Common myeloid progenitor, CD34-positive (primary cell): ENCODE data around the gene WNT8B.
A peak's percentile ranks its signal among the peaks of the same experiment; 100 is the strongest.

Experiments used
- CTCF ChIA-PET: fragments of 350-600 bp; sonication (Branson Sonifier 250); formaldehyde crosslinking; loops from one replicate; lab custom pipeline; 2021; ENCODE audit warnings: antibody characterized with exemption; lab: Charles Lee
- POLR2A ChIA-PET: fragments of 350-600 bp; sonication (Branson Sonifier 250); formaldehyde crosslinking; loops from one replicate; lab custom pipeline; 2021; ENCODE audit warnings: antibody characterized with exemption; lab: Charles Lee
- DNase-seq, 3 donors: peaks; one replicate each; pipeline versions ENCODE4 v3.0.0 to v3.0.0-alpha.2; 2013
- H3K27ac ChIP-seq, 2 experiments: 1 replicate in 1 of 2; 2 replicates in 1 of 2; pipeline ENCODE4 v1.7.0; 2013; ENCODE audit warnings: inconsistent platforms in 2 of 2, low read length in 2 of 2, mild to moderate bottlenecking in 2 of 2, low read depth in 1 of 2, moderate library complexity in 1 of 2; ENCODE audit not compliant: severe bottlenecking in 2 of 2, insufficient read depth in 1 of 2, poor library complexity in 1 of 2
- H3K27me3 ChIP-seq, 5 experiments: replicated peaks in 2 of 5; 1 replicate in 3 of 5; 2 replicates in 2 of 5; pipeline versions ENCODE4 v1.6.1 to v1.7.0; 2013; ENCODE audit warnings: low read length in 4 of 5, mild to moderate bottlenecking in 2 of 5, moderate library complexity in 2 of 5, inconsistent platforms in 1 of 5; ENCODE audit not compliant: insufficient read depth in 5 of 5, control insufficient read depth in 4 of 5
- H3K36me3 ChIP-seq, 4 experiments: 1 replicate in 2 of 4; 2 replicates in 2 of 4; pipeline versions ENCODE4 v1.6.1 to v1.7.0; 2013; ENCODE audit warnings: low read length in 3 of 4, control low read depth in 1 of 4, mild to moderate bottlenecking in 1 of 4; ENCODE audit not compliant: control insufficient read depth in 4 of 4, insufficient read depth in 4 of 4
- H3K4me1 ChIP-seq, 4 experiments: 1 replicate in 3 of 4; 2 replicates in 1 of 4; pipeline versions ENCODE4 v1.6.1 to v1.7.1; 2013; ENCODE audit warnings: low read length in 3 of 4, mild to moderate bottlenecking in 3 of 4, control low read depth in 1 of 4, inconsistent platforms in 1 of 4, moderate library complexity in 1 of 4; ENCODE audit not compliant: control insufficient read depth in 4 of 4, insufficient read depth in 4 of 4; ENCODE audit errors: control extremely low read depth in 1 of 4
- H3K4me3 ChIP-seq, 7 experiments: 1 replicate in 4 of 7; 2 replicates in 3 of 7; pipeline versions ENCODE4 v1.5.1 to v1.7.0; 2013; ENCODE audit warnings: mild to moderate bottlenecking in 7 of 7, low read length in 6 of 7, moderate library complexity in 6 of 7, inconsistent platforms in 2 of 7, low read depth in 2 of 7, control low read depth in 1 of 7; ENCODE audit not compliant: insufficient read depth in 4 of 7, control insufficient read depth in 1 of 7; ENCODE audit errors: extremely low read depth in 1 of 7
- H3K9me3 ChIP-seq, 5 experiments: 1 replicate in 4 of 5; 2 replicates in 1 of 5; pipeline versions ENCODE4 v1.6.1 to v1.7.1; 2013; ENCODE audit warnings: low read length in 4 of 5, mild to moderate bottlenecking in 2 of 5, inconsistent platforms in 1 of 5, low read depth in 1 of 5, moderate library complexity in 1 of 5; ENCODE audit not compliant: control insufficient read depth in 4 of 5, insufficient read depth in 2 of 5; ENCODE audit errors: control extremely low read depth in 1 of 5
- WGBS: methylation state at CpG from one replicate; pipeline ENCODE4 v1.1.5; 2013; ENCODE audit not compliant: insufficient coverage; 5-methylcytosine and 5-hydroxymethylcytosine counted together

The WNT8B gene

DNA sequence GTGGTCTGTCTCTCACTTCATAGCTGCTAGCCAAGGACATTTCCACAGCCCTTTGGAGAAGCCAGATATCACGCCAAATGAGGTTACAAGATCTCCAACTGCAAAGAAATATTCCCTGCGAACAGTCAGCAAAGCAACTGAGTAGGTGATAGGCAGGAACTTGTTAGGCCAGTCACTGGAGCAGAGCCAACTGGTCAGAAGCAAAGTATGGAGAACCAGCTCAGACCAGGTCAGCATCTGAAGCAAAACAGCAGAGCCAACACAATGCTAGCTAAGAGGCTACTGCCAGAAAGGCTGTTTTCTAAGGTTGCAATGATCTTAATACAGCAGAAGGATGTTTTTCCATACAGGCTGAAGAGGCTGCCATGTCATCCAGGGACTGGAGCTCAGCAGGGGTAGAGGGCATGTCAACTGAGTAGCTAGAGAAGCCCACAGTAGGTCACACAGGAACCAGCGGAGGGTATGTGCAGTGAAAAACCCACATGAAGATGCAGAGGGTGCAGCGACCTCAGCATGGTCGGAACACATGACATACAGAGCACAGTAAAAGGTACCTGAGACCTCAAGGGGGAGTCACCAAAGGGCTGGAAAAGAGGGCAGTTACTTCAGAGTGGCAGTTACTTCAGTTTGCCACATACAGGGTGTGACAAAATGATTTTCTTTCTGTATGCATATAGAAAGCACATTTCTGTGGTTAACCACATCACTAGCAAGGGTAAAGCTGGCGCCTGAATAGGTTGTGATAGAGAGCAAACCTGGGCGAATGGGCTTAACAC is 47.9 kb downstream of the WNT8B start:
- DNase-seq, result peak; percentile 51 to 91 (median 85)
- H3K4me3 ChIP-seq, result no peak overlapping the region
- no peaks in the 10 kb centered on the region for H3K9me3 ChIP-seq

DNA sequence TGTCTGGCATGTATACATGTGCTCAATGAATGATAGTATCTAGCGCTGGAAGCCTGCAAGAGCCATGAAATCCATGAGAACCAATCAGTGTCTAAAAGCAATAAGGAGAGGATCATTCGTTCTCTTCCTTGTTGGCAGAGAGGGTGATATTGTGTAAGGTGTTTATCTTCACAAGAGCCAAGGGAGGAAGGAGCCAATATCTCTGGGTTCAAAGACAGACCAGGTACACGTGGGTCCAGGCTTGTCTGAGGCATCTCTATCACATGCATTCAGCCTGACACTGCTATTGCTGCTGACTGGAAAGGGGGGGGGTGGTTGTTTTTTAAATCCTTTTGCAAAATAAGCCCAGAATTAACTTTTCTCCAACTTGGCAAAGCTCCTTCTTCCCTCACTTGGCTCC is 52.8 kb downstream of the WNT8B start:
- Histone ChIP-seq H3K4me1 (peaks cover 4 to 19% (median 13%) of the 10 kb centered on the region in 4 experiments), H3K4me3 (no peak overlapping the region), H3K36me3 (peaks cover 0 to 7% (median 3%) of the 10 kb centered on the region in 4 experiments), H3K9me3 (no peaks in the 10 kb centered on the region), H3K27me3 (peaks cover 0 to 18% (median 13%) of the 10 kb centered on the region in 5 experiments), H3K27ac (no peak overlapping the region)
- POLR2A ChIA-PET, result no interaction called here
- CTCF ChIA-PET, result interaction anchor here (0.9 to 13.3 kb wide), 3 partner anchors 9 to 176 kb away, joined by 3 to 110 read pairs (median 3); no protein-coding TSS in a partner anchor
- no peak for DNase-seq
- WGBS, result 100% methylated on average over 3 of the region's 3 CpGs

More for the DNA sequence above, 47.9 kb downstream of the WNT8B start:
- 69% methylated on average over 7 of the region's 7 CpGs for WGBS
- no peak overlapping the region for H3K27ac ChIP-seq
- H3K27me3 ChIP-seq, result no peaks in the 10 kb centered on the region
- ChIA-PET POLR2A (interaction anchor here (0.5 kb wide), 1 partner anchor 282 kb away, joined by 3 read pairs; the partner anchor contains the start of gene CHUK), CTCF (interaction anchor here (0.9 to 13.3 kb wide), 14 partner anchors 11 to 171 kb away, joined by 3 to 110 read pairs (median 6); no protein-coding TSS in a partner anchor)
- H3K4me1 ChIP-seq, result peaks cover 3 to 28% (median 11%) of the 10 kb centered on the region in 4 experiments
- H3K36me3 ChIP-seq, result peaks cover 3 to 31% (median 15%) of the 10 kb centered on the region in 4 experiments

DNA sequence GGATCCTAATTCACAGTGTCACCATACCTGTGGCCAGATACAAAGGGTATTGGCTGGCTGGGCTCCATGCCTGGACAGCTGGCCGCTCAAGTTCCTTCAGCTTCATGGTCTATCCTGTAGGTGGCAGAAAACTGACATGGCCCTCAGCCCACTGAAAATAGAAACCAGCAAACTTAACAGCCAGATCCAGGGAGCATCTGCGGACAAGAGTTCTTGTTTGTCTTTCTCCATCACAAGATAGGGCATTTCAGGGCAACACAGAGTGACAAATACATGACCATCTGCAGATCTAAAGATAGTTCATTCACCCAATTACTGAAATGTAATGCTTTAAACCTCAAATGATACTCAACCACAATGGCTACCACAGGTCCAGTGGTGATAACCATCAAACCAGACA is 54.0 kb downstream of the WNT8B start:
- Histone ChIP-seq H3K4me1 (peaks cover 0 to 10% (median 3%) of the 10 kb centered on the region in 4 experiments), H3K4me3 (no peak overlapping the region), H3K36me3 (peaks cover 0 to 7% (median 4%) of the 10 kb centered on the region in 4 experiments), H3K9me3 (no peaks in the 10 kb centered on the region), H3K27me3 (peaks cover 0 to 20% (median 13%) of the 10 kb centered on the region in 5 experiments), H3K27ac (no peak overlapping the region)
- 100% methylated on average over 1 of the region's 2 CpGs for WGBS
- DNase-seq, result no peak
- POLR2A ChIA-PET, result no interaction called here
- CTCF ChIA-PET, result interaction anchor here (0.7 to 5.0 kb wide), 5 partner anchors 8 to 174 kb away, joined by 3 to 38 read pairs (median 21); partner anchors contain the start of genes HIF1AN and NDUFB8

DNA sequence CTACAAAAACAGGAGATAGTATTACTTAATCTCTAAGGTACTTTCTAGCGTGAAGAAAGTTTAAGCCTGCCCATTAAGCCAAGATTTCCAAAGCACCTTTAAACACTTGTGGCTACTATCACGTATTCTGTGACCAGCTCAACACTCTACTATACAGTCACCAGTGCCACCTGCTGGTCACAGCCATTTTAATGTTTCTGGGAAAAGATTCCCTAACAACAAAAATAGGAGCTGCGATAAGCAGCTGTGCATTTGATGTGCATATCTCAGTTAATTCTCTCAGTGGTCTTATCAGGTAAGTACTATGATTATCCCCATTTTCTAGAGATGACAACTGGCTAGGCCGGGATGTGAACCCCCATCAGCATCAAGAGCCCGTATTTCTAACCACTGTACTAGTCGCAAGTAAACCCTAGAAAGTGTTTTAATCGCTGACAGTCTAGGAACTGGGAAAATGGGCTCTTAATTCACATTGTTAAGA is 56.0 kb downstream of the WNT8B start:
- CTCF ChIA-PET, result interaction anchor here (0.7 to 5.0 kb wide), 27 partner anchors 10 to 370 kb away, joined by 3 to 38 read pairs (median 4); partner anchors contain the start of genes HIF1AN and NDUFB8
- H3K4me3 ChIP-seq, result peak overlapping the region in 3 of 7 experiments; percentile 46 to 62 (median 62)
- POLR2A ChIA-PET, result no interaction called here

DNA sequence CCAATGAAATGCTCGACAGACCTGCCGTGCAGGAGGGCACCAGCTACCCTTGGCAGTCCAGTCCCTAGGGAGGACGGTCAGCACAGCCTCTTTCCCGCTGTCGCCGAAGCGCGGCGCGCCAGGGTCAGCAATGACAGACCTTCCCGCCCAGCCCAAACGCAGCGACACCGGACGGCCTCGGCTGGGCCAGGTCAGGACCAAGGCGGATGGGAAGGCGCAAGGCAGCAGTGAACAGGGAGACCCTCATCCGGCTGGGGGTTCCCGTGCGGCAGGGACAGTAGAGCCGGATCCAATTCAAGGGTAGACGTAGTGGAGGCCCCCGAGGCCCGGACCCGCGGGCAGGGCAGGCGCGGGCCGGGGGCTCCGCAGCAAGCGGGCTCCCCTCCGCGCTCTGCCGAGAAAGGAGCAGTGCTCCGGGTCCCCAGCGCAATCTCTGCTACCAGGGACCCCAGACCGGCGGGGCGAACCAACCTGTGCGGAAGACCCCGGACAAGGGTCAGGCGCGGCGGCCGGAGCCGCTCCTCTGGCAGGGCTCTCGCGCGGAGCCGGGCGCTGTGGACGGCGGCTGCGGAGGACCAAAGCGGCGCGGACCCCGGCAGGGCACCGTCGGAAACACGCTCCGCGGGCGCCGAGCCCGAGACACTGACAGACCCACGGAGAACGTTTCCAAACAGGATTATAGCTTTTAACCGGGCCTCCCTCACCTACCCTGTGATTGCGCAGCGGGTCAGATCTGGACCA is 56.7 kb downstream of the WNT8B start, which contains the start of gene SEC31B:
TSS of gene SEC31B (minus strand) at position 551 of the 741 bp plus-strand sequence. CDS start 2,909 bp downstream, outside the sequence.
- Histone ChIP-seq H3K4me1 (peaks cover 0 to 10% (median 3%) of the 10 kb centered on the region in 4 experiments), H3K9me3 (no peaks in the 10 kb centered on the region), H3K27me3 (peaks cover 0 to 20% (median 13%) of the 10 kb centered on the region in 5 experiments), H3K36me3 (peaks cover 5 to 24% (median 20%) of the 10 kb centered on the region in 4 experiments), H3K4me3 (peak within 1 kb of the TSS in 5 of 7 experiments; percentile 21 to 62 (median 52)), H3K27ac (no peak within 1 kb of the TSS)
- 22% methylated on average over 62 of the region's 72 CpGs for WGBS
- ChIA-PET POLR2A (no interaction called here), CTCF (interaction anchor here (1.0 to 5.0 kb wide), 20 partner anchors 9 to 369 kb away, joined by 3 to 38 read pairs (median 4); partner anchors contain the start of genes HIF1AN and NDUFB8)
- DNase-seq, result peak in 1 of 3 donors; percentile 2

More for the DNA sequence above, 56.0 kb downstream of the WNT8B start:
- Histone ChIP-seq H3K27me3 (peaks cover 0 to 20% (median 13%) of the 10 kb centered on the region in 5 experiments), H3K9me3 (no peaks in the 10 kb centered on the region), H3K27ac (no peak overlapping the region), H3K4me1 (peaks cover 0 to 10% (median 3%) of the 10 kb centered on the region in 4 experiments), H3K36me3 (peaks cover 0 to 17% (median 13%) of the 10 kb centered on the region in 4 experiments)
- DNase-seq, result peak; percentile 51 to 56 (median 53)
- 18% methylated on average over 6 of the region's 7 CpGs for WGBS

DNA sequence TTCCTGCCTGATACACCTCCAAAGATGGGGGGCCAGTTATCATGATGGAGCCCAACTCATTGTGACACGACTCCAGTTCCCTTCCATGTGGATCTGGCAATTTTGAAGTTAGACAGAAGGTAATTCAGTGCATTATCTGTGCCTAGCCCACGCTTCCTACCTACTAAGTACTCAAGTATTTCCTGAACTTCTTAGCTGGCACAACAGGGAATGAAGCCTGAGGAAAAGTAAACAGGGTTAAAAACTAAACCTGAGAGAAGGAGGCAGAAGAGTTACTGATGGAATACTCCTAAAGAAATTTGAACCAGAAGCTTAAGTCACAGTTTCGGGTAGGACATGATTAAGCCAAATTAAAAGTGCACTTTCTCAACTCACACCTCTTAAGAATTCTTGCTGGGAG is 58.0 kb downstream of the WNT8B start:
- peaks cover 0 to 10% (median 3%) of the 10 kb centered on the region in 4 experiments for H3K4me1 ChIP-seq
- POLR2A ChIA-PET, result interaction anchor here (0.6 to 1.1 kb wide), 2 partner anchors 12 to 92 kb away, joined by 4 to 5 read pairs; no protein-coding TSS in a partner anchor
- H3K4me3 ChIP-seq, result no peak overlapping the region
- no peak overlapping the region for H3K27ac ChIP-seq
- H3K9me3 ChIP-seq, result no peaks in the 10 kb centered on the region
- CTCF ChIA-PET, result interaction anchor here (1.0 to 5.0 kb wide), 6 partner anchors 8 to 178 kb away, joined by 3 to 38 read pairs (median 10); partner anchors contain the start of gene NDUFB8
- H3K36me3 ChIP-seq, result peaks cover 8 to 37% (median 25%) of the 10 kb centered on the region in 4 experiments
- H3K27me3 ChIP-seq, result peaks cover 0 to 20% (median 13%) of the 10 kb centered on the region in 5 experiments
- 92% methylated on average over 1 of the region's 3 CpGs for WGBS
- no peak for DNase-seq
